Activated CD4-positive, alpha-beta memory T cell treated with anti-CD3 and anti-CD28 coated beads for 36 hours (primary cell): ENCODE measurements around the gene RAET1G. TPM values are rescaled to one million over a fixed set of nuclear protein-coding genes. Genes with fewer than 3 reads are reported as not detected.
"Not testable (repeated sequence)": the region's sequence is repeated elsewhere in the genome, so short reads cannot be mapped to it uniquely, and the experiment has no call there.

ENCODE experiments used
- CTCF ChIA-PET: fragments of 350-600 bp; sonication (Branson Sonifier 250); formaldehyde crosslinking; loops from one replicate; lab custom pipeline; 2021; ENCODE audit warnings: antibody characterized with exemption, inconsistent platforms; lab: Charles Lee
- POLR2A ChIA-PET: fragments of 350-600 bp; sonication (Branson Sonifier 250); formaldehyde crosslinking; loops from one replicate; lab custom pipeline; 2021; ENCODE audit warnings: antibody characterized with exemption; lab: Charles Lee
- DNase-seq: peaks from one replicate; pipeline ENCODE4 v3.0.0-alpha.2; 2020
- H3K27ac Mint-ChIP-seq: one replicate; pipeline ENCODE4 v1.8.0; 2021; ENCODE audit warnings: mixed read lengths
- H3K27me3 Mint-ChIP-seq: one replicate; pipeline ENCODE4 v1.8.0; 2021; ENCODE audit warnings: mixed read lengths
- H3K36me3 Mint-ChIP-seq: one replicate; pipeline ENCODE4 v1.8.0; 2021; ENCODE audit warnings: mixed read lengths
- H3K4me1 Mint-ChIP-seq: one replicate; pipeline ENCODE4 v1.8.0; 2021; ENCODE audit warnings: low read depth, mixed read lengths
- H3K4me3 Mint-ChIP-seq: one replicate; pipeline ENCODE4 v1.8.0; 2021; ENCODE audit warnings: mild to moderate bottlenecking, mixed read lengths
- H3K9me3 Mint-ChIP-seq: one replicate; pipeline ENCODE4 v1.8.0; 2021; ENCODE audit warnings: mixed read lengths
- intact Hi-C: fragments of 100-400 bp; cut with micrococcal nuclease; formaldehyde crosslinking; loops from one replicate; pipeline ENCODE4 v1.15.1; 2023
- total RNA-seq, 2 experiments: library from RNA; stranded (reverse); gene quantifications; one replicate each; pipeline ENCODE4 v1.2.3, GENCODE V29; 2021

Gene RAET1G
- total RNA-seq, 2 experiments from 2014 or later, result not detected

GRCh38 chr6:149897015-149897697, 25.8 kb downstream of the RAET1G start:
- DNase-seq, result no peak
- H3K9me3 Mint-ChIP-seq, result no peaks in the 10 kb centered on the region
- CTCF ChIA-PET, result no interaction called here
- POLR2A ChIA-PET, result no interaction called here
- peaks cover 1% of the 10 kb centered on the region for H3K27me3 Mint-ChIP-seq
- H3K4me3 Mint-ChIP-seq, result no peak overlapping the region
- H3K4me1 Mint-ChIP-seq, result peaks cover 18% of the 10 kb centered on the region
- no peaks in the 10 kb centered on the region for H3K36me3 Mint-ChIP-seq
- intact Hi-C loops, result no loop called here
- no peak overlapping the region for H3K27ac Mint-ChIP-seq

GRCh38 chr6:149896491-149896890, 26.4 kb downstream of the RAET1G start:
- ChIA-PET CTCF (no interaction called here), POLR2A (no interaction called here)
- Mint-ChIP-seq H3K4me3 (no peak overlapping the region), H3K36me3 (no peaks in the 10 kb centered on the region), H3K9me3 (no peaks in the 10 kb centered on the region), H3K27ac (no peak overlapping the region), H3K4me1 (peaks cover 18% of the 10 kb centered on the region), H3K27me3 (peaks cover 1% of the 10 kb centered on the region)
- intact Hi-C loops, result no loop called here
- DNase-seq, result no peak

GRCh38 chr6:149895833-149896271, 27.1 kb downstream of the RAET1G start:
- Mint-ChIP-seq H3K36me3 (no peaks in the 10 kb centered on the region), H3K4me1 (peaks cover 18% of the 10 kb centered on the region), H3K9me3 (no peaks in the 10 kb centered on the region), H3K4me3 (no peak overlapping the region), H3K27ac (no peak overlapping the region), H3K27me3 (peaks cover 1% of the 10 kb centered on the region)
- CTCF ChIA-PET, result no interaction called here
- DNase-seq, result peak; percentile 61
- intact Hi-C loops, result no loop called here
- POLR2A ChIA-PET, result no interaction called here

GRCh38 chr6:149895048-149895590, 27.8 kb downstream of the RAET1G start:
- intact Hi-C loops, result no loop called here
- Mint-ChIP-seq H3K27ac (no peak overlapping the region), H3K9me3 (no peaks in the 10 kb centered on the region), H3K27me3 (peaks cover 1% of the 10 kb centered on the region), H3K4me3 (no peak overlapping the region), H3K36me3 (no peaks in the 10 kb centered on the region), H3K4me1 (peaks cover 18% of the 10 kb centered on the region)
- POLR2A ChIA-PET, result no interaction called here
- DNase-seq, result no peak
- CTCF ChIA-PET, result no interaction called here

- H3K36me3 Mint-ChIP-seq, H3K27ac Mint-ChIP-seq: not testable (repeated sequence)
Measured at GRCh38 chr6:149891864-149892263, 31.1 kb downstream of the RAET1G start.

GRCh38 chr6:149891259-149891658, 31.7 kb downstream of the RAET1G start:
- intact Hi-C loops, result no loop called here
- H3K4me1 Mint-ChIP-seq, result peaks cover 7% of the 10 kb centered on the region
- ChIA-PET POLR2A (no interaction called here), CTCF (no interaction called here)
- no peaks in the 10 kb centered on the region for H3K9me3 Mint-ChIP-seq
- H3K27ac Mint-ChIP-seq, result no peak overlapping the region
- no peak for DNase-seq
- peaks cover 1% of the 10 kb centered on the region for H3K27me3 Mint-ChIP-seq
- no peak overlapping the region for H3K4me3 Mint-ChIP-seq
- H3K36me3 Mint-ChIP-seq, result no peaks in the 10 kb centered on the region

More at GRCh38 chr6:149891864-149892263, 31.1 kb downstream of the RAET1G start:
- H3K27me3 Mint-ChIP-seq, intact Hi-C loops, H3K9me3 Mint-ChIP-seq, POLR2A ChIA-PET, CTCF ChIA-PET, DNase-seq, H3K4me3 Mint-ChIP-seq: not testable (repeated sequence)
- peaks cover 13% of the 10 kb centered on the region for H3K4me1 Mint-ChIP-seq

GRCh38 chr6:149890629-149891045, 32.3 kb downstream of the RAET1G start:
- H3K27me3 Mint-ChIP-seq, result peaks cover 1% of the 10 kb centered on the region
- no peak for DNase-seq
- H3K9me3 Mint-ChIP-seq, result no peaks in the 10 kb centered on the region
- ChIA-PET POLR2A (no interaction called here), CTCF (no interaction called here)
- intact Hi-C loops, result no loop called here
- H3K4me1 Mint-ChIP-seq, result peaks cover 1% of the 10 kb centered on the region
- H3K36me3 Mint-ChIP-seq, result no peaks in the 10 kb centered on the region
- no peak overlapping the region for H3K4me3 Mint-ChIP-seq
- H3K27ac Mint-ChIP-seq, result no peak overlapping the region

- POLR2A ChIA-PET, result interaction anchor here (0.5 kb wide), 1 partner anchor 91 kb away, joined by 3 read pairs; no protein-coding TSS in a partner anchor
- Mint-ChIP-seq H3K4me3 (no peak overlapping the region), H3K27ac (no peak overlapping the region), H3K27me3 (peaks cover 6% of the 10 kb centered on the region), H3K36me3 (no peaks in the 10 kb centered on the region), H3K4me1 (no peaks in the 10 kb centered on the region), H3K9me3 (no peaks in the 10 kb centered on the region)
- DNase-seq, result no peak
- CTCF ChIA-PET, result interaction anchor here (0.9 kb wide), 1 partner anchor 54 kb away, joined by 3 read pairs; no protein-coding TSS in a partner anchor
- intact Hi-C loops, result no loop called here
Measured at GRCh38 chr6:149889326-149889725, 33.6 kb downstream of the RAET1G start.

- Mint-ChIP-seq H3K4me3 (no peak overlapping the region), H3K9me3 (no peaks in the 10 kb centered on the region), H3K27me3 (peaks cover 6% of the 10 kb centered on the region), H3K4me1 (no peaks in the 10 kb centered on the region), H3K27ac (no peak overlapping the region), H3K36me3 (no peaks in the 10 kb centered on the region)
- CTCF ChIA-PET, result interaction anchor here (0.9 kb wide), 1 partner anchor 54 kb away, joined by 3 read pairs; no protein-coding TSS in a partner anchor
- DNase-seq, result no peak
- intact Hi-C loops, result no loop called here
- POLR2A ChIA-PET, result interaction anchor here (0.5 kb wide), 1 partner anchor 90 kb away, joined by 3 read pairs; no protein-coding TSS in a partner anchor
Measured at GRCh38 chr6:149888659-149889058, 34.3 kb downstream of the RAET1G start.

GRCh38 chr6:149888093-149888492, 34.8 kb downstream of the RAET1G start:
- no peak for DNase-seq
- Mint-ChIP-seq H3K4me1 (no peaks in the 10 kb centered on the region), H3K27me3 (peaks cover 6% of the 10 kb centered on the region), H3K27ac (no peak overlapping the region), H3K36me3 (no peaks in the 10 kb centered on the region), H3K9me3 (no peaks in the 10 kb centered on the region), H3K4me3 (no peak overlapping the region)
- intact Hi-C loops, result no loop called here
- CTCF ChIA-PET, result no interaction called here
- POLR2A ChIA-PET, result no interaction called here

GRCh38 chr6:149887343-149887742, 35.6 kb downstream of the RAET1G start:
- Mint-ChIP-seq H3K27me3 (peaks cover 6% of the 10 kb centered on the region), H3K36me3 (no peaks in the 10 kb centered on the region), H3K4me3 (no peak overlapping the region), H3K4me1 (no peaks in the 10 kb centered on the region), H3K9me3 (no peaks in the 10 kb centered on the region), H3K27ac (no peak overlapping the region)
- ChIA-PET CTCF (interaction anchor here (1.7 kb wide), 1 partner anchor 47 kb away, joined by 5 read pairs; no protein-coding TSS in a partner anchor), POLR2A (no interaction called here)
- intact Hi-C loops, result no loop called here
- DNase-seq, result no peak

- no peaks in the 10 kb centered on the region for H3K9me3 Mint-ChIP-seq
Measured at GRCh38 chr6:149885888-149886287, 37.0 kb downstream of the RAET1G start.

More at GRCh38 chr6:149885888-149886287, 37.0 kb downstream of the RAET1G start:
- Mint-ChIP-seq H3K27me3 (peaks cover 6% of the 10 kb centered on the region), H3K27ac (no peak overlapping the region), H3K4me1 (no peaks in the 10 kb centered on the region), H3K36me3 (no peaks in the 10 kb centered on the region), H3K4me3 (no peak overlapping the region)
- ChIA-PET POLR2A (no interaction called here), CTCF (interaction anchor here (1.7 kb wide), 1 partner anchor 46 kb away, joined by 5 read pairs; no protein-coding TSS in a partner anchor)
- DNase-seq, result no peak
- intact Hi-C loops, result no loop called here
